ENCODE measurements around the gene SEMA6D.
"Not testable (repeated sequence)": the region's sequence is repeated elsewhere in the genome, so short reads cannot be mapped to it uniquely, and the experiment has no call there.

SEMA6D gene

DNA sequence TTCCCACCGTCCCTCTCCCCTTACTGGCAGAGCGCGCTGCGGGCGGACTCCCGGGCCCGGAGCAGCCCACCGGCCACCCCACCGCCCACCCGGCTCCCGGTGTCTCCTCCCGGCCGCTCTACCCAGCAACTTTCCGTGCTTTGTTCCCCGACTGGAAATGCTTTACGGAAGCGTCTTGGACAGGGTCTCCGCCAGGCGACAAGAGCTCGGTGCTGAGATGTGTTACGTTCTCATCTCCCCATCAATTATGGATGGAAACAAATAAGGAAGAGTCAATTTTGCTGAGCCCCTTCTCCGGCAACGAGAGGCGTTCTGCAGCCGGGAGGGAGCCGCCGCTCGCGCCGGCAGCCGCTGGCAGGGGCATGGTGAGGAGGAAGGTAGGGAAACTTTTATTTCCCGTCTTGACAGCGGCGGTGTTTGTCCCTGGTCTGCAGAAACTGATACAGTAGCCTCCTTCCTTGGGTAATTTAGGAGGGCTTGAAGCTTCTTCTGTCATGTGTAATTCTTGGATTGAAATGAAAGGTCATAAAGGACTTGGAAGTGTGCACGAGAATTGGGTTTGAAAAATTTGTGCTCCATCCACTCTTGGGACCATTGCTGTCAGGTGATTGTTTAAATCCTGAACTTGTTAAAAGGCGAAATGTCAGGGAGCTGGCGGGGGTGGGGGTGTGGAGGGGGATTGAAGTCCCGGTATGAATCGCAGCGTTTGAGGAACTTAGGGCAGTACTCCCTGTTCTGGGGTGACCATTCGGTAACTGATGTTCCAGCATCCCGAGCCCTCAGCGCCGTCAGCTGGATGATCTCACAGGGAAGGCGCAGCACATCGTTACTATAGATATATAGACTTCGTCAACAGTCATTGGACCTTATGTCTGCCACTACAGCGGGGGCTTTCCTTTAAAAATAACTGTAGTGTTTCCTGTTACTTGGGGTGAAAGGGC, 1.5 kb downstream of the SEMA6D start:
- DNase-seq, result no peak

DNA sequence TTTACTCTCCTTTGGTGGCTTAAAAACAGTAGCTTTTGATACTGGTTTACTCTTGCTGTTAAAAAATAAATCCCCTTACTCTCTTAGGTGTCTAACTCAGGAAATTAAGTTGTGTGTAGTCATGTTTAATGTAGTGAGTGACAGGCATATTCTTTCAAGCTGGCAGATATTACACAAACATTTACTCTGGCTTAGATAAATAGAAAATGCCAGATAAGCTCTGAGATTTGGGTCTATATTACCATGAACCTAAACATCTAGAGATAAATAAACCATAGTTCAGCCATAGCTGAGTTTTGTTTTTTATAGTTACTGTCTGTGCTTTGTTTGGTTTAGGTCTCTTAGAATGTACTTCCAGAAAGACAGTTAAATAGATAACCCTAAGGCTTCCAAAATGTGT, 2.4 kb downstream of the SEMA6D start:
- DNase-seq, result no peak

DNA sequence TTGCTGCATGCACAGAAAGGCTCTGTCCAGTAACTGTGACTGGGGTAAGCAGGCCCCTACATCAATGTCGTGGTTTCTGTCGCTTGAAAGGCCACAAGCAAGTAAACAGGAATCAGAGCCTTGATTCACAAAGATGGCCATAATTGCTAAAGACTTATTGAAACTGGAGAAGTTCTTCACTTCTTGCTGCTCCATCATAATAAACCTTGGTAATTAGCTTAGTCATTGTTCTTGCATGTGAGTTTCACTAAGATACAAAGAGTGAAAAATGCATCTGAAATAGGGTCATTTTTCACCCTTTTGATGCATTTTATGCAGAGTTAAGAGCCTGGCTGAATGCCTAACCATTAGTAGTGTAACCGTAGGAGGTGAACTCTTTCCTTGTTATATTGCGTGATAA, 3.2 kb downstream of the SEMA6D start:
- no peak for DNase-seq

DNA sequence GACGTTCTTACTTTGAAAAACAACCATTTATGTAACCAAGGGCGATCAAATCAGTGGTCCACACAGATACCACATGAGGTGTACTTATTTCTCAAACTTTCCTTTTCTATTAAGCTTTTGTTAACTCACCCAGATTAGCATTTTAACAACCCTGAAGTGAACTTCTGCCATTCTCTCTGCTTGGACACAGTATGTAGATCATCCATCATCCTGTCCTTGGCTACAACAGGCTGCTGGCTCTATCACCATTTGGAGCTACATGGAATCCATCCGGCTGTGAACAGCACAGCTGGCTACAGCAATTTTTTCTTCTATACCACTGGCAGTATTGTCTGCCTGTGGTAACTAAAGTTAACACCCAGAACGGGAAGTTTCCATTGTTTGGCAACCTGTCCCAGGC, 4.4 kb downstream of the SEMA6D start:
- DNase-seq, result no peak

DNA sequence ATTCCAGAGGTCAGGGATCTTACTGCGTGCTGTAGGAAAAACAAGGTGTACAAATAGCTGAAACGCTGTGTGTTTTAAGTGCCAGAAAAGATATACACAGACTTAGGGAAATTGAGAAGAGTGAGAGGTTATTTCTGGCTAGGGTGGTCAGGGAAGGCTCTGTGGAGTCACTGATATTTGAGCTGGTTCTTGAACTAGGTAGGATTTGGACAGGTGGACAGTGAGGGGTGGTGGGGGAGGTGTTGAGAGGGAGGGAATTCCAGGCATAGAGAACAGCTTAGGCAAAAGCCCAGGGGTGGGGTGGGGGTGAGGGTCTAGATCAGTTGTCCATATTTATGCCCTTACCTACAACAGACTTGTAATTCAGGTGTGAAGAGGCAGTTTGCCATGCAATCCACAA, 7.0 kb downstream of the SEMA6D start:
- DNase-seq, result no peak

DNA sequence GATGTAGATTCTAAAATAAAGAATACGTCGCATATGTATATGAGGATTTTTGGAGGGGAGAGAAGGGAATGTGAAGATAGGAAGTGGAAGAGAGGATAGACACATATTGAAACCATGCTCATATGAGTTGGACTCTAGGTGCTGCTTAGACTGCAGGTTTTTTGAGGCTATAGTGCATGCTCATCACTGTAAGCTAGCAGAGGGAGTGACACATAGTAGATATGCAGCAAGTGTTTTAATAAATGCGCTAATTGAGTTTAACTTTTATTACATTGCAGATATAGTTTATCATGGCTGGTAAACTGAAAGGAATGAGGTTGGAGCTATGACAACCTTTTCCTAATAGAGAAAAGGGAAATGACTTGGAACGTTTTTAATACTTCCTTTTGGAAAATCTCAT, 7.7 kb downstream of the SEMA6D start:
- DNase-seq, result no peak

DNA sequence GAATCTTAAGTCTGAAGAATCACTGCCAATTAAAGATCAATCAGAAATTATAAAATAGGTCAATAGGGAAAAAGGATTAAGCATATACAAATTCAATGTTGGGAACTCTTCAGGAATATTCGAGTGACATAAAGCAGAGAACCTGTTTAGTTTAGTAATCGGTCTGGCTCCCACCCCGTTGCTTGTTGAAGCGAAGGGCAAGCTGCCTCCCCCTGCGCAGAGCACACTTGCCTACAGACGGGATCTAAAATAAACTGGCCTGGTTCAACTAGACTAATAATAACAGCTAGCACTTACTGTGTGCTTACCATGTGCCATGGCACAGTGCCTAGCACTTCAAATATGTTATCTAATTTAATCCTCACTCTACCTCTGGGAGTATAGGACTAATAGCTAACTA, 8.6 kb downstream of the SEMA6D start:
- no peak for DNase-seq

DNA sequence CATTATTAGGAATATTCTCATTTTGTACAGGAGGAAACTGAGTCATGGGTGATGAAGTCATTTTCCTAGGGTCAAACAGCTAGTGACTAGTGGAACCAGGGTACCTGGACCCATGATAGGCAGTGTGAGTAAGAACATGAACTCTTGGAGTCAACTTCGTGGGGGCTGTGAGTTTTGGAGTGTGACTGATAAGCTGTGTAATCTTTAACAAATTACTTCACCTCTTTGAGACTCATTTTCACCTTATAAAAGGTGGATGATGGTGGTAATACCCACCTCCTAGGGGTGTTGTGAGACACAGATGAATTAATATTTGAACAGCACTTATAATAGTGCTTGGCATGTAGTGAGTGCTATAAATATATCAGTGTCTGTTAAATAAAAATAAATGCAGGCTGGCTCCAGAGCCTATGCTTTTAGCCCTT, 9.1 kb downstream of the SEMA6D start:
- DNase-seq, result no peak

DNA sequence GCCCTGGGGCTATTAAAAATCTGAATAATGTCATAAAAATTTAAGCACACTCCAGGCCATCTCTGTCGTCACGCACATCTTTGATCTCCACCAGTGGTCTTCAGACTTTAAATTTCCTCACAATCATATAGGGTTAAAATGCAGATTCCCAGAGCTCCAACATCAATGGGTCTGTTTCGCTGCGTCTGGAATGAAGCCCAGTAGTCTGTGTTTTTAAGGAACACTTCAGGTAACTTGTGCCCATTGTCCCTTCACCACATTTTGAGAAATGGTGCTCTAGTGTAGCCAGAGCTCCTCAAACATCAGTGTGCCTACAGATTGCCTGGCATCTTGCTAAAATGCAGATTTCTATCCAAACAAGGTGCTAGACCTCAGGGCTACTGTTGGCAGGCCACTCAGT, 9.8 kb downstream of the SEMA6D start:
- no peak for DNase-seq

DNA sequence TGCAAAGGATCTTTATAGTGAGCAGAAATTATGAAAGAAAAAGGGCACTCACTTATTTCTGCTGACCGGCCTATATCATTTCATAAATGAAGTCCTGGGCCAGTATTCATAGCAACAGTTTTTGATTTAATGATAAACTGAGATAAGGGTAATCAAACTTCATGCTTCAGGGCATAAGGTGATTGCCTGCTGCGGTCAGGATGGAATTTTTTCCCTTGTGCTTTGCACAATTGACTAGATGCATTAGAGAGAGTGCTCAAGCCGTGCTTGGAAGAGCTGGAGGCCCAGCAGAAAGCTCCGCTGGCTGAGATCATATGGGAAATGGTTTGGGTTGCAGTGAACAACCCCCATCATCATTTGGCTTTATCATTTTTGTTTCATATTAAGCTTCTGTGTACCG, 10.4 kb downstream of the SEMA6D start:
- no peak for DNase-seq

DNA sequence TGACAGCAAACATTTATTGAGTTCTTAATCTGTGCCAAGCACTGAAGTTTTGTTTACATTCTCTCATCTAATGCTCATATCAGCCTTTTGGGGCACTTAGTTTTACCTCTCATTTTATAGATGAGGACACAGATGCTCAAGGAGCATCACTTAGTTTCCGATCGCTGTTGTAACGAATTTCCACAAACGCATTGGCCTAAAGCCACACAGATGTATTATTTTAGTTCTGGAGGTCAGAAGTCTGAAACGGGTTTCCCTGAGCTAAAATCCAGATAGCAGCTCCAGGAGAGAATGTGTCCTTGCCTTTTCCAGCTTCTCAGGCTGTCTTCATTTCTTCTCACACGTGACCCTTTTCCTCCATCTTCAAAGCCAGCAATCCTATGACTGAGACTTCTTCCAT, 11.1 kb downstream of the SEMA6D start:
- no peak for DNase-seq

DNA sequence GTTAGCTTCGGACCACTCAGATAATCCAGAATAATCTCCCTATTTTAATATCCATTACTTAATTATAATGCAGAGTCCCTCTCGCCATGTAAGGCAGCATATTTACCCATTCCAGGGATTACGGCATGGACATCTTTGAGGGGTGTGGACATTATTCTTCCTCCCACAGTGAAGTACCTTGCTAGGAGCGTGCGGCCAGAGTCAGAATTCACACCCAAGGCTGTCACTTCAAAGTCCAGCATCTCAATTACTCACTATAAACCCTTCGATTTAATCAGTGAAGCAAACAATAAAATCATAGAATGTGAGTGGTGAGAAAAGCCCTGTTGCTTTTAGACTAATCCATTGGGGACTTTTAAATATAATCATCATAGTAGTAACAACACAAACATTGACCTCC, 11.6 kb downstream of the SEMA6D start:
- no peak for DNase-seq

DNA sequence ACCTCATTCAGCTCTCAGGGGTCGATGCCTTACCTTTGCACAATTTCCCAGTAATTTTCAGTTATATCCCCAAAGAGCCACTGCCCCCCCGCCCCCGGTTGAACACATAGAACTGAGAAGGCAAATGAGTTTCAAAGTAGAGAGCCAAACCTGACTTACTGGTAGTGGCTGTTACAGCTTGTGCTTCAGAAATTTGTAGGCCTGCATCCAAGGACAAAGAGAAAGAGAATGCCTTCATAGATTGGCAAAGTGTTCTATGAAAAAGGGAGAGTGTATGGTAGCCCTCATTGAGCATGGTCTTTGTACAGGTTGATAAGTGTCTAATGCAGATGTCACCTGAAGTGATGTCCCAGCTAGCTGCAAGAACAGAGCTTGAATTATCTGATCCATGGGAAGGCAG, 13.9 kb downstream of the SEMA6D start:
- no peak for DNase-seq

DNA sequence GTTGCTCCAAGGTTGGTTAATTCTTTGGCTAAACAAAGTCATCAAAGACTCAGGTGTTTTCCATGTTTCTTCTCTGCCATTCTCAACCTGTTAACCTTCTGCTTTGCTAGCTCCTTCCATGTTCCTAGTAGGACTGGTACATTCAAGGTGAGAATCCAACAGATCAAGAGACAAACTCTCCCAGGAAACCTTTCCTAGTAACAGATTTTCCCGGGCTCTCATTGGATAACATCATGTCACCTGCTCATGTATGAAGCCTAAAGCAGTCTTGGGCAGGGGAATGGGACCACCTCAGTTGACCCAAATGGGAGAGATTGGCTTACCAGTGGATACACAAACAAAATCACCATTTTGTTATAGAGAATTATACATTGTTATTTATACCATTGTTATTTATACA, 14.9 kb downstream of the SEMA6D start:
- DNase-seq, result no peak

DNA sequence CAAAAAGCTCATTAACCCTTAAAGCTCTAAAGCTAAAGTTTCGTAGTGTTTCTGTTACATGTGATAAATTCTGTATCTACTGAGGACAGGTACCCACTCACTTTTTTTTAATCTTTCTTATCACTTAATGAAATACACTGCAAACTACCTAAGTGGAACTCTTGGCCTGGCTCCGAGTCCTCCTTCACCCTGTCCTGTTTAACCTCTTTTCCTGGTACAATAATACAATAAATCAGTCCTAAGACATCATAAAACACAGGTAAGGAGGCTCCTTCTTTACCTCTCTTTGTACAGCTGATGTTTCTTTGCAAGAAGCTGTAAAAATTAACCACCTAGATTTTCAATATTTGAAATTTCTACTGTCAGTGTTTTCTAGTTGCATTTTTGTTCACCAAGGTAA, 15.8 kb downstream of the SEMA6D start:
- no peak for DNase-seq

DNA sequence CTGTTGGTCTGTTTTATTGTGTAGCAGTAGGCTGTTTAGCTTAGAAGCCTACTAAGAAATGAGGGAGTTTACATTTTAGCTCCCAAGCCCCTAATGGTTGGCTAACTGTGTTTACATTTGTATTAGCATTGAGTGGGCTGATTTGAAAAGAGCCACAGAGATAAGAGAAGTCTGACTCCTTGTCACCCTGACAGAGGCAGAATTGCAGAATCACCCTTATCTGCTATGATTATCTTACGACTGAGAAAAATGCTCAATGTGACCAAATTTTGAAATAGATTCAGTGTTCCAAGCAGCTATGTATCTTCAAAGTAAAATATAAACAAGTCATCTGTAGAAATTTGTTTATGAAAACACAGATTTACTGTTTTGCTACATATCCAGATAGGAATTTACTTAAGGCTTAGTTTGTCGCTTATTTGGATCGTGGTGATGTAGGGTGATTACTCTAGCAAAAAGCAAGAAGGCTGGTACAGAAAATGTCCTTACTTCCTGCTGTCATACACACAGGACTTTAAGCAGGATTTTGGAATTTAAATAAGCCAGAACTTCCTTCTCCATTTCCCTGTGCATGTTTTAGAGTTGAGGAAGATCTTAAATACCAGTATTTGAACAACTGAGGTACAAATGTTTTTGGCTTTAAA, 19.0 kb downstream of the SEMA6D start:
- DNase-seq, result no peak

DNA sequence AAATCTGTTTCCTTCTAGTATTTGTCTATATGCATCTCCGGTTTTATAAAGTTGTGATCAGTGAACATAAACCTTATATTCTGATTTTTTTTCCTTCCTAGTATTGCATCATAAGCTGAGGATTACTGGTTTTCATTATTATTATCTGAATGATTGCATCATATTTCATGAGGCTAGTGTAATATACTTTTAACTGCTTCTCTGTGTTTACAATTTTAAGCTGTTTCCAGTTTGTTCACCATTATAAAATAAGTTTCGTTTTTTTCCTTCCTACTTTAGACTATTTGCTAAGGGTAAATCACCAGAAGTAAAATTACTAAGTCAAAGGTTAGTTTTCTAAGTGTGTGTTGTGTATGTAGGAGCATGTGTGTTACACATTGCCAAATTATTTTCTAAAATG, 20.2 kb downstream of the SEMA6D start:
- DNase-seq, result no peak

DNA sequence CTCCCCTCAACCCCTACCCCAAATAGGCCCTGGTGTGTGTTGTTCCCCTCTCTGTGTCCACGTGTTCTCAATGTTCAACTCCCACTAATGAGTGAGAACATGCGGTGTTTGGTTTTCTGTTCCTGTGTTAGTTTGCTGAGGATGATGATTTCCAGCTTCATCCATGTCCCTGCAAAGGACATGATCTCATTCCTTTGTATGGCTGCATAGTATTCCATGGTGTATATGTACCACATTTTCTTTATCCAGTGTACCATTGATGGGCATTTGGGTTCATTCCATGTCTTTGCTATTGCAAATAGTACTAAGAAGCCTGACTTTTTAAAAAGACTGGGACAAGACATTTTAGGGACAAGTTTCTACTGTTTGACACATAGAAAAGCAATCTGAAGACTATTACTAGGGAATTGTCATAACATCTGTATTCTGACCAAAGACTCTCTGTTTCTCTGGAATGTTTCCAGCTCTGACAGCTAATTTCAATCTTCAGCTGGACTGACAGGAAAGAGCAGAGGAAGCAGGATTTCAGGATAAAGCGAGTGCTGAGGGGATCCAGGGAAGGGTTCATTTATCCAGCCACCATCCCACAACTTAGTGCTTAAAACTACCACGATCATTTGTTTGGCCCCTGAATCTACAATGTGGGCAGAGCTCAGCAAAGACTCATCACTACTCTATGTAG, 21.0 kb downstream of the SEMA6D start:
- DNase-seq, result not testable (repeated sequence)

DNA sequence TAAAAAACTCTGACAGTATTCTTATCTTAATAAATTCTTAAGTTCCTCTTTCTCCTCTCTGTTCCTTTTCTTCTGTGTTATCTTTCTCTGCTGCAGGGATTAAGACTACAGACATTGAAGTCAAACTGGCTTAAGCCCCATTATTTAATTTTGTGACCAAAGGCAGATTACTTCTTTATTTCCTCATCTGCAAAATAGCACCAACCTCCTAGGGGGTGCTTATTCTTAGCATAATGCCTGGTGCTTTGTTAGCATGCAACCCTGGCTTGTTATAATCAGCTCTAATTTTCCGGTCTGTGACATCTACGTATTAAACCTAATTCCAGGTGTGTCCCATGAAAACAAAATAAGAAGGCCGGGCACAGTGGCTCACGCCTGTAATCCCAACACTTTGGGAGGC, 23.8 kb downstream of the SEMA6D start:
- no peak for DNase-seq

DNA sequence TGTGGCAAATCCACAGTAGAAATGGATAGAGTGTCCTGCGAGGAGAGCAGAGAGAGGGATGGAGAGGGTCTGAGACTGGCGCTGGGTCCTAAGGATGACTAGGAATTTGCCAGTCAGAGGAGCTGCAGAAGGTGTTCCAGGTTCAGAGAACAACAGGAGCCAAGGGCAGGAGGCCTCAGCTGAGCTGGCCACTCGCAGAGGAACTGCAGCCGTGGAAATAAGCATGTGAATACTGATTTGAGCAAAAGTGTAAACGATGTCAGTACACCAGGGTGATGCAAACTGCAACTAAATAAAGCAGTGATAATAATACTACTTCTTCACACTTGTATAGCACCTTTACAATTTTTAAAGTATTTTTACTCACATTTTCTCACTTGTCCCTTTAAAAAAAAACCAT, 24.6 kb downstream of the SEMA6D start:
- DNase-seq, result no peak

DNA sequence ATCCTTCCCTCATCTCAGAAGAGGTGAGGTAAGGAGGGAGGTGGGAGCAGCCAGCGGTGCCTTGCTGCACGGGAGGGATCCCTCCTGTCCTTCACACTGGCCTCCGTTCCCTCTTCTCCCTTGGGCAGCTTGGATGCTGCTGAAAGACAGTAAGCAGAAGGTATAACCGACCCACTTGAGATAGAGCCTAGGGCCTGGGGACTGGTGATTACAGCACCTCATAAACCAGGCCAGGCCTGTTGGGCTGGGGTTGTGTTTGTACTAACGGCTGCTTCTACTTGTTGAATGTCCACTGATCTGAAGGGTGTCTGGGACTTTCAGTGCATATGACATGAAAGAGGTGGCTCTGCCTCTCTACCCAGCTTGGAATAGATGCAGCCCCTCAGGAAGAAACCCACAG, 25.0 kb downstream of the SEMA6D start:
- DNase-seq, result no peak

DNA sequence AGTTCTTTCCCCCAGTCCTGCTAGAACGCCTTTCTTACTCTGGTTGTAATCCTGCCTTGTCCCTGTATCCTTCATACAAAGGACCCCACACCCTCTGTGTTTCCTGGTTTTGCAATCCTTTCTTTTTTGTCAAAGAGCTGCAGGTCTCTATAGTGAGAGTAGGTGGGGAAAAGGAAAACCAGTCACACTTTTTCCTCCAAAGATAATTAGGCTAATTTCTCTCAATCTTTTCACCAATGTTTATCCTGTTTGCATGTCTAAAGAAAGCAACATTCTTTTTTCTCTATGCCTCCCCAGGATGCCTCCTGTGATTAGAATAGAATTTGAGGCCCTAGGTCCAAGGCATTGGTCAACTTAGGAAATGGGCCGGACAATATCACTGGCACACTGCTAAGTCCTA, 25.4 kb downstream of the SEMA6D start:
- DNase-seq, result no peak

DNA sequence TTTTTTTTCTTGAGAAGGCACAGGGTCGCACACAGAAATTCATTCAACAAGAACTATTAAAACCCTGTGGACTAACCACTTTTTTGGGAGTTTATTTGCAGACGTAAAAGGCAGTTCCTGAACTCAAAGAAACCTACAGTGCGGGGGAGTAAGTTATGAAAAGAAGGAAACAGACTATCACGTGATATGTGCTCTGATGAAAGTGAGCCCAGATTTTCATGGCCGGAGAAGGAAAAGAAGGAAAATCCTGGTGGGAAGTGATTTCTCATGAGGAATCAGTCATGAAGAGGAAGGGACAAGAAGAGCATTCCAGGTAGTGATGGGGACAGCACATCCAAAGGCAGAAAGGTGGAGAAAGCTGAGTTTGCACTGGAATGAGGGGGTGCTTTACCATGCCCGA, 26.1 kb downstream of the SEMA6D start:
- no peak for DNase-seq

DNA sequence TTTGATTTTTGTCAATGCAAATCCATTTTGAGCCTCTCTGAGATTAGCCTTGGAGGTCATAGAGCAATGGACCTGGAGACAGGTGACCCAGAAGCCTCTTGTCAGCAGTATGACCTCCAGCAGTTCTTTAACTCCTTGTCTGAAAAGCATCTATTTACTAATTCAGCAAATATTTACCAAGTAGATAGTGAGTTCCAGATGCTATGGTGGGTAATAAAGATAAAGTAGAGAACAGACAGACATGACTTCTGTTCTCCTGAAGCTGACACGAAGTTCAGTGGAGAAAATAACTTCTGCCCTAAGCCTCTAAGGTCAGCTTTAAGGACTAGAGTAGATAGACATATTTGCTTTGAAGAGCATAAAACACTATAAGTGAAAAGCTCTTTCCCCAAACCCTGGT, 26.6 kb downstream of the SEMA6D start:
- DNase-seq, result no peak

All from T-helper 9 cell (primary cell).